Gastroesophageal sphincter (tissue), 2 donors: ENCODE measurements around the gene ZBTB12.
"Not testable (repeated sequence)": the region's sequence is repeated elsewhere in the genome, so short reads cannot be mapped to it uniquely, and the experiment has no call there.

ENCODE experiments used
- POLR2A ChIP-seq, 2 donors: fragments of 450-650 bp; IDR thresholded peaks; one replicate each; pipeline ENCODE4 v1.6.1; 2017; ENCODE audit warnings: antibody characterized with exemption in 2 of 2, mild to moderate bottlenecking in 2 of 2, moderate library complexity in 1 of 2
- POLR2AphosphoS5 ChIP-seq: sonication (generic); formaldehyde crosslinking; IDR thresholded peaks from one replicate; pipeline ENCODE4 v1.6.1; 2017; ENCODE audit warnings: antibody characterized with exemption

- TF ChIP-seq POLR2AphosphoS5; POLR2A (IDR thresholded peaks at IDR 0.05): not testable (repeated sequence)
These were observed 33.3 kb downstream of the ZBTB12 start for GRCh38 chr6:31868658-31868971.
